HG03045 (cell line): ENCODE results near the gene SLC6A19.
"Not testable (repeated sequence)": the region's sequence is repeated elsewhere in the genome, so short reads cannot be mapped to it uniquely, and the experiment has no call there.

Source experiments
- ATAC-seq: cut with Tn5 transposase; IDR thresholded peaks from one replicate; pipeline ENCODE4 v1.9.1; 2021; ENCODE audit warnings: mild to moderate bottlenecking, moderate library complexity; ENCODE audit not compliant: unreplicated experiment

SLC6A19 gene

GRCh38 chr5:1261643-1262042 lies 60.2 kb downstream of the SLC6A19 start:
- no peak for ATAC-seq

- ATAC-seq: no peak
Observed at GRCh38 chr5:1262381-1262780, 61.0 kb downstream of the SLC6A19 start.

DNA sequence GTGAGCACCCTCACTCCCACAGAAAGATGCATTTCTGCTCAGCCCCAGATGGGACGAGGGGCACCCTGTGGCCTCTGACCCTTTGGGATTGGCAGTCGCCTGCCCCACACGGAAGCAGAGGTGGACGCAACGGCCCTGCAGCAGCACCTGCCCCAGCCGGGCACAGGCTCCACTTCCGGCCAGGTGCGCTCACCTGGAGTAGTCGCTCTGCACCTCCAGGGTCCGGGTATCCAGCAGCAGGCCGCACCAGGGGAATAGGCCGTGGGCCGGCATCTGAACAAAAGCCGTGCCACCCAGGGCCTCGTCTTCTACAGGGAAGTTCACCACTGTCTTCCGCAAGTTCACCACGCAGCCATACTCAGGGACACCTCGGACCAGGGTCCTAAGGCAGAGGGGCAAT lies 62.8 kb downstream of the SLC6A19 start:
- ATAC-seq: no peak

DNA sequence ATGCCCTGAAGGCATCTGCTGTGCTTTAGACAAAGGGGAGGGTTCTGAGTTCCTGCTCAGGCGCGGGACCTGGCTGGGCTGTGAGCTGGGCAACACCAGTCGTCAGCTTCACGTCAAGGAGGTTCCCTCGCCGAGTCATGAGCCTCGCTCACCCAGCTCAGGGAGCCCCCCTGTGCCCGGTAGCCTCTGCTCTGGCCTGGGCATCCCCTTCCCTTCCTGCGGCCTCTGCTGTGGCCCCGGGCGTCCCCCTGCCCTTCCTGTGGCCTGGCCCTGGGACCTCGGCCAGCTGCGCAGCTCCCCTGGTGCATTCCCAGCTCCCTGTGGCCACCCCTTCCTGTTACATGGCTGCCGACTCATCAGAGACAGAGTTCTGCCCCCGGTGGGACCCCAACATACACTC lies 63.6 kb downstream of the SLC6A19 start:
- no peak for ATAC-seq

GRCh38 chr5:1265461-1266455 lies 64.4 kb downstream of the SLC6A19 start:
- ATAC-seq: no peak

GRCh38 chr5:1266791-1267190 lies 65.4 kb downstream of the SLC6A19 start:
- ATAC-seq: no peak

GRCh38 chr5:1267464-1267863 lies 66.1 kb downstream of the SLC6A19 start:
- not testable (repeated sequence) for ATAC-seq

DNA sequence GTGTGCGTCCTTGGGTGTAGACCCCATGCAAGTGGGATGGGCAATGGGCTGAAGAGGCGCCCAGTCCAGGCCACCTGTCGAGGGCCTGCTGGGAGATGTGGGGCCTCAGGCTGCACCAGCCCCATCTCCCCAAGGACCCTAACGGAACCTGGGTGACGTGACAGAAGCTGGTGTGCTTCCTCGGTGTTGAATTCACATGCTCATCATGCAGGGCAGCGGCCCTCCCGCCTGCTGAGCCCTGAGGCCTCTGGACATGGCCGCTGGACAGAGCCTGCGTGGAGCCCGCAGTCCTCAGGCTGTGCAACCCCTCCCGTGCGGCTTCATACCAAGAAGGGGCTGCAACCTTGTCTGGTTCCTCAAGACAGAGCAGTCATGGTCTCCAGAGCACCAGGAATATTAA lies 66.7 kb downstream of the SLC6A19 start:
- ATAC-seq: no peak

DNA sequence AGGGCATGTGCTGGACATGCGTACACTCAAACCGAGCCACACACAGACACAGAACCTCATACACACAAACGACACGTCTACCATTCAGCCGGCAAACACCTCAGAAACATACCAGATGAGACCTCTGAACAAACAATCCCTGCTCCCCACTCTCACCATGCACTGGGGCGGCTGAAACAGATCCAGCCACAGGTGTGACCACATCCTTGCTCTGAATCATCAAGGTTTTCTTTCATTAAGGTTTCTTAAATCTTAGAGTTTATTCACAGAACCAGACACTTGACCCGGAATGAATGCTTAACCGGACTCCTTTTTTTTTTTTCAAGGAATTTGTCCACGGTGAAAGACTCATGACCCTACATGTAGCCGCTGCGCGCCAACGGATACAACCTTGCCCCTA lies 67.3 kb downstream of the SLC6A19 start:
- ATAC-seq: no peak

GRCh38 chr5:1270426-1270825 lies 69.0 kb downstream of the SLC6A19 start:
- no peak for ATAC-seq

DNA sequence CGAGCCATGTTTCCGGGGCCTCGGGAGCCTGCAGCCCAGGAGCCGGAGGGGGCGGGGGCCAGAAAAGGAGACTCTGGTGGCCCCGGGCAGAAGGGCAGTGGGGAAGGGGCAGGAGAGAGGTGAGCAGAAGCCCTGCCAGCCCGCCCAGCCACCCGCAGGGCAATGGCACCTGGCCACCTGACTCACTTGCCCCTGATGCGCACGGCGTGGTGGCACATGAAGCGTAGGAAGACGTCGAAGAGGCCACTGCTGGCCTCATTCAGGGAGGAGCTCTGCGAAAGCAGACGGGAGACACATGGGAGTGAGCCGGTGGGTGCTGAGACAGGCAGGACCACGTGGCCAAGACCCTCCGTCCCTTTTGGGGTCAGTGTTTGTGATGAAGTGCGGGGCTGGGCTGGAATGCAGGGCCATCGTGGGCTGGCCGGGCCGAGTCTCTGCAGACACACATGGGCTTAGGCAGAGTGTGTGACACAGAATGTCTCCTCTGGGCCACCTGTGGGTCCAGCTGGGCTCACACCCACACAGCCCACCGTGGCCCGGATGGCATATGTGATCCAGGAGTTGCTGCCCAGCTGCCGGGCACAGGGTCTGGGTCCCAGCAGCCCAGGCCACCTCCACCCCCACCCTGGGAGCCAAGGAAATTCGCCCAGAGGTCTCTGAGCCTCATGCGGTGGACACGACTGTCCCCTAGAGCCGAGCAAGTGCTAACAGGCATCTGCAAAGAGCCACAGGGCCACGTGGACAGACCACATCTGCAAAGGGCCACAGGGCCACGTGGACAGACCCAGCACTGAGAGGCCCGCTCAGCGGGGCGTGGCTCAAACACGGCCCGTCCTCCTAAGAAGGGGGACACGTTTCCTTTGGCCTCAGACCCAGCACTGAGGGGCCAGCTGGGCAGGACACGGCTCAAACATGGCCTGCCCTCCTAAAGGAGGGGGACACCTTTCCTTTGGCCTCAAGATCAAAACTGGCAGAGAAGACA lies 69.8 kb downstream of the SLC6A19 start:
- ATAC-seq: no peak

- no peak for ATAC-seq
Observed at GRCh38 chr5:1272201-1272600, 70.8 kb downstream of the SLC6A19 start.

DNA sequence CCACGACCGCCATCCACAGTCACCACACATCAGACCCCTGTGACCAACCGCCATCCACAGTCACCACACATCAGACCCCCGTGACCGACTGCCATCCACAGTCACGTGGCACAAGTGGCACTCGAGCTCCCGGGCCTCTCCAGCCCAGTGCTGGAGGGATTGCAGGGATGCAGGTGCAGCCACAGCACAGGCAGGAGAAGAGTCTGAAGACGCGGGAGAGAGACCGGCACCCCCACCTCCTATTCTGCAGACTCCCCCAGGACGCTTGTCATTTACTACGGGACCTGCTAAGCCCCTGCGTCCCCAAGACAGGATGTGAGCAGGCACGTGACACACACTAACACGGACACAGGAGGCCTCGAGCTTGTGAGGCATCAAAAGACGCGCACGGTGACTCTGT lies 72.3 kb downstream of the SLC6A19 start:
- no peak for ATAC-seq

GRCh38 chr5:1274471-1274870 lies 73.1 kb downstream of the SLC6A19 start:
- ATAC-seq: no peak
